Measurements from ENCODE around the gene PRKCSH.
A peak's percentile ranks its signal among the peaks of the same experiment; 100 is the strongest.

PRKCSH gene

DNA sequence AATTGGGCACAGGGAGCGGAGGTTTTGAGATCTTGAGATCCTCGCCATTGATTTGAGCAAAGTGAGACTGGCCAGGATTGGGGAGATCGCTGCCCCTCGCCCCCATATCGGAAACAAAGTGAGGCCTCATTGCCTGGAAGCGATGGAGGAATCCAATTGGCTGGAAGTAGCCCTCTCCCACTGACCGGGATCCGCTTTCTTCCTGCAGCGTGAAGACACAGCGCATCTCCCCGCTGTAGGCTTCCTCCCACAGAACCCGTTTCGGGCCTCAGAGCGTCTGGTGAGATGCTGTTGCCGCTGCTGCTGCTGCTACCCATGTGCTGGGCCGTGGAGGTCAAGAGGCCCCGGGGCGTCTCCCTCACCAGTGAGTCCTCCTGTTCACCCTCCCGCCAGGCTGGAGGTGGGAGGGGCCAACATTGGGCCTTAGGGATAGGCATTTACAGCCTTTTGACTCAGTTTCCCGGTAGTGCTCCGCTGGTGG, 438 bp downstream of the PRKCSH start:
- Mint-ChIP-seq H3K27ac (peak overlapping the region; percentile 95), H3K4me3 (peak overlapping the region; percentile 99), H3K36me3 (peaks cover 4% of the 10 kb centered on the region), H3K4me1 (peaks cover 21% of the 10 kb centered on the region), H3K9me3 (no peaks in the 10 kb centered on the region), H3K27me3 (no peaks in the 10 kb centered on the region)

DNA sequence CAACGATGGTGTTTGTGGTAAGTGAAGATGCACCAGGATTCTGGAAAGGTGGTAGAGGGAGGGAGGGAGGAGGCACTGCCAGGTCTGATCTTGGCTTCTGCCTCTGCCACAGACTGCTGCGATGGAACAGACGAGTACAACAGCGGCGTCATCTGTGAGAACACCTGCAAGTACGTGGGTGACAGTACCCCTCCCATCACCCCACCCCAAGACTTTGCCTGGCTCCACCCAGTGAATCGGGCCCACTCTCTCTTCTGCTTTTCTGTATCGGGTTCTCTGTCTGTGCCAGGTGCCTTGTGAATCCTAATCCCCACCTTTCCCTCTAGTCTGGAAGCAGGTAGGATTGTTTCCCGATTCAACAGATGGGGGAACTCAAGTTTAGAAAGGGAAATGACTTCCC, 2.5 kb downstream of the PRKCSH start:
- peak overlapping the region; percentile 70 for H3K4me3 Mint-ChIP-seq
- H3K27me3 Mint-ChIP-seq: no peaks in the 10 kb centered on the region
- H3K9me3 Mint-ChIP-seq: no peaks in the 10 kb centered on the region
- H3K36me3 Mint-ChIP-seq: peaks cover 11% of the 10 kb centered on the region
- no peak overlapping the region for H3K27ac Mint-ChIP-seq
- peaks cover 21% of the 10 kb centered on the region for H3K4me1 Mint-ChIP-seq

GRCh38 chr19:11444059-11444458, 8.6 kb downstream of the PRKCSH start:
- no peaks in the 10 kb centered on the region for H3K27me3 Mint-ChIP-seq
- H3K9me3 Mint-ChIP-seq: no peaks in the 10 kb centered on the region
- no peak overlapping the region for H3K4me3 Mint-ChIP-seq
- H3K36me3 Mint-ChIP-seq: peaks cover 9% of the 10 kb centered on the region
- no peak overlapping the region for H3K27ac Mint-ChIP-seq
- no peaks in the 10 kb centered on the region for H3K4me1 Mint-ChIP-seq

- H3K27ac Mint-ChIP-seq: no peak overlapping the region
- no peaks in the 10 kb centered on the region for H3K4me1 Mint-ChIP-seq
- H3K9me3 Mint-ChIP-seq: no peaks in the 10 kb centered on the region
- H3K36me3 Mint-ChIP-seq: peaks cover 9% of the 10 kb centered on the region
- no peaks in the 10 kb centered on the region for H3K27me3 Mint-ChIP-seq
- H3K4me3 Mint-ChIP-seq: no peak overlapping the region
These were observed 9.7 kb downstream of the PRKCSH start for GRCh38 chr19:11445141-11445540.

DNA sequence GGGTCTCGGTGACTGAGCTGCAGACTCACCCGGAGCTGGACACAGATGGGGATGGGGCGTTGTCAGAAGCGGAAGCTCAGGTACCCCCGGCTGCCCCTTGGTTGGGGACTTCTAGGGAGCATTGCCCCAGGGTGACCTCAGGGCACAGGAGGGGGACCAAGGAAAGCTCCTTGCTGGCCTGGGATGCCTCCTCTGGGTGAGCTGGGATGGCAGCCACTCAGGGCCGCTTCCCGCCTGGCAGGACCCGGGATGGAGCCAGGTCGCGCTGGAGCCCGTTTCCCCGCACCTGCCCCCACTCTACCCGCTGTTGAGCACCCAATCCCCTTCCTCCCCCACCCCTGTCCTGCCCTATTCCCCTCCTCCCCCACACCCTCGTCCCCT, 10.8 kb downstream of the PRKCSH start:
- no peak overlapping the region for H3K4me3 Mint-ChIP-seq
- peaks cover 6% of the 10 kb centered on the region for H3K36me3 Mint-ChIP-seq
- H3K4me1 Mint-ChIP-seq: no peaks in the 10 kb centered on the region
- H3K27me3 Mint-ChIP-seq: no peaks in the 10 kb centered on the region
- H3K27ac Mint-ChIP-seq: no peak overlapping the region
- H3K9me3 Mint-ChIP-seq: no peaks in the 10 kb centered on the region

DNA sequence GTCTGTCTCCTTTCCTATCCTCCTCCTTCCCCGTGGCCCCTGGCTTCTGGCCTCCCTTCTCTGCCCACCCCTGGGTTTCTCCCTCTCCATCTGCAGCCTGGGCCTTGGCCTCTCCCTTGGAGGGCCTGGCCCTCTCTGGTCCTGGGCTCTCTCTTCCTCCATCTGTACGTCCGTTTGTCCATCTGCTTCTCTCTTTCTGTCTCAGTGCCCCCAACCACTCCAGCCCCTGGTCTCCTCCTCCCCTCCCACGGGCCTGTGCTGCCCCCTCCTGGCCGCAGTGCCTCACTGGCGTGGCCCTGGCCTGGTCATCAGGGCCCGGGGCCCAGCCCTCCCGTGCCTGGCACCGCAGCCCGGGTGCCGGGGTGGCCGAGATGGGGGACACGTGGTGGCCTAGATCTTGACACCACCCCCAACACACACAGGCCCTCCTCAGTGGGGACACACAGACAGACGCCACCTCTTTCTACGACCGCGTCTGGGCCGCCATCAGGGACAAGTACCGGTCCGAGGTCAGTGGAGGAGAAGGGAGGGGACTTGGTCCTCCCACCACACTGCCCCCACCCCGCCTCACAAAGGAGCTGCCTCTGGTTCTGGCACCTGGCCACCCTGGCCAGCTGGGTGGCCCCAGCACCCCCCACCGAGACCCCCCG, 11.3 kb downstream of the PRKCSH start:
- Mint-ChIP-seq H3K27ac (no peak overlapping the region), H3K9me3 (no peaks in the 10 kb centered on the region), H3K27me3 (no peaks in the 10 kb centered on the region), H3K4me3 (no peak overlapping the region), H3K36me3 (peaks cover 6% of the 10 kb centered on the region), H3K4me1 (no peaks in the 10 kb centered on the region)

- H3K27ac Mint-ChIP-seq: no peak overlapping the region
- H3K36me3 Mint-ChIP-seq: peaks cover 2% of the 10 kb centered on the region
- H3K4me3 Mint-ChIP-seq: no peak overlapping the region
- H3K4me1 Mint-ChIP-seq: no peaks in the 10 kb centered on the region
- H3K27me3 Mint-ChIP-seq: no peaks in the 10 kb centered on the region
- H3K9me3 Mint-ChIP-seq: no peaks in the 10 kb centered on the region
These were observed 12.2 kb downstream of the PRKCSH start for GRCh38 chr19:11447347-11448262.

DNA sequence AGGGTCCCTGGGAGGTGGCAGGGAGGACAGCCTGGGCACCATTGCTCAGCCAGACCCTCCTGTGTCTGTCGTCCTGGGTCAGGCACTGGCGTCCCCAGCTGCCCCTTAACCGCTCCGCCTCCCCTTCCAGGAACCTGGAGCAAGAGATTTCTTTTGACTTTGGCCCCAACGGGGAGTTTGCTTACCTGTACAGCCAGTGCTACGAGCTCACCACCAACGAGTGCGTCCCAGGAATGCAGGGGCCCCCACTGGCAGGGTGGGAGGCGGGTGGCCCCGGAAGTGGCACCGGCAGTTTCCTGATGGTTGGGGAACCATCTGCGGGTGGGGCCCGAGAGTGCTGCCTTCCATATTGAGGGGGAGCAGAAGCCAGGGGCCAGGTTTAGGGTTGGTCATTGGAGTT, 13.0 kb downstream of the PRKCSH start:
- H3K4me1 Mint-ChIP-seq: no peaks in the 10 kb centered on the region
- peaks cover 2% of the 10 kb centered on the region for H3K36me3 Mint-ChIP-seq
- H3K27ac Mint-ChIP-seq: no peak overlapping the region
- no peaks in the 10 kb centered on the region for H3K9me3 Mint-ChIP-seq
- no peaks in the 10 kb centered on the region for H3K27me3 Mint-ChIP-seq
- no peak overlapping the region for H3K4me3 Mint-ChIP-seq

- no peaks in the 10 kb centered on the region for H3K27me3 Mint-ChIP-seq
- no peak overlapping the region for H3K4me3 Mint-ChIP-seq
- H3K9me3 Mint-ChIP-seq: no peaks in the 10 kb centered on the region
- no peaks in the 10 kb centered on the region for H3K4me1 Mint-ChIP-seq
- peaks cover 2% of the 10 kb centered on the region for H3K36me3 Mint-ChIP-seq
- no peak overlapping the region for H3K27ac Mint-ChIP-seq
These were observed 13.6 kb downstream of the PRKCSH start for GRCh38 chr19:11448923-11449554.

DNA sequence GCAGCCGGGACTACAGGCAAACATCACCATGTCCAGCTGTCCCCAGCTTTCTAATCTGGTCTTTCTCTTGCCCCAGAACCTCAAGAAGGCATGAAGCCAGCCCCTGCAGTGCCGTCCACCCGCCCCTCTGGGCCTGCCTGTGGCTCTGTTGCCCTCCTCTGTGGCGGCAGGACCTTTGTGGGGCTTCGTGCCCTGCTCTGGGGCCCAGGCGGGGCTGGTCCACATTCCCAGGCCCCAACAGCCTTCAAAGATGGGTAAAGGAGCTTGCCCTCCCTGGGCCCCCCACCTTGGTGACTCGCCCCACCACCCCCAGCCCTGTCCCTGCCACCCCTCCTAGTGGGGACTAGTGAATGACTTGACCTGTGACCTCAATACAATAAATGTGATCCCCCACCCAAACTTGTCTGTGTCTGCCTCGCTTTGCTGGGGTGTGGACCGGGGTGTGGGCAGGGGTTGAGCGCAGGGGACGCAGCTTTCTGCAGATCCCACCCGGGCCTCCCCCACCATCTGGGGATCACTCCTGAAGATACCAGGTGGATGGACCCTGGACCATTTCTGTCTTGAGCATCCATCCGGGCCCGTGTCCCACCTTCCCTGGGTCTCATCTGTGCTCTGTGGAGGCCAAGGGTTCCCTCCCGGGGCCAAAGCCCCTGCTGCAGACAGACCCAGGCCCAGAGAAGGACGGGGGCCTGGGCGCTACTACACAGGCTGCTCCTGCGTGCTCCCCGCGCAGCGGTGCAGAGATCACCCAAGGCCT, 15.3 kb downstream of the PRKCSH start:
- Mint-ChIP-seq H3K9me3 (no peaks in the 10 kb centered on the region), H3K4me1 (no peaks in the 10 kb centered on the region), H3K36me3 (no peaks in the 10 kb centered on the region), H3K27ac (no peak overlapping the region), H3K4me3 (no peak overlapping the region), H3K27me3 (no peaks in the 10 kb centered on the region)

- Mint-ChIP-seq H3K9me3 (no peaks in the 10 kb centered on the region), H3K36me3 (no peaks in the 10 kb centered on the region), H3K4me3 (no peak overlapping the region), H3K27me3 (no peaks in the 10 kb centered on the region), H3K4me1 (no peaks in the 10 kb centered on the region), H3K27ac (no peak overlapping the region)
These were observed 16.0 kb downstream of the PRKCSH start for GRCh38 chr19:11451327-11451870.

- Mint-ChIP-seq H3K27me3 (no peaks in the 10 kb centered on the region), H3K4me1 (no peaks in the 10 kb centered on the region), H3K27ac (no peak overlapping the region), H3K9me3 (no peaks in the 10 kb centered on the region), H3K36me3 (no peaks in the 10 kb centered on the region), H3K4me3 (no peak overlapping the region)
These were observed 16.6 kb downstream of the PRKCSH start for GRCh38 chr19:11451871-11452619.

GRCh38 chr19:11452620-11453310, 17.3 kb downstream of the PRKCSH start:
- no peaks in the 10 kb centered on the region for H3K27me3 Mint-ChIP-seq

More at GRCh38 chr19:11452620-11453310, 17.3 kb downstream of the PRKCSH start:
- no peak overlapping the region for H3K4me3 Mint-ChIP-seq
- no peak overlapping the region for H3K27ac Mint-ChIP-seq
- no peaks in the 10 kb centered on the region for H3K4me1 Mint-ChIP-seq
- no peaks in the 10 kb centered on the region for H3K9me3 Mint-ChIP-seq
- no peaks in the 10 kb centered on the region for H3K36me3 Mint-ChIP-seq

Data from activated naive CD4-positive, alpha-beta T cell treated with anti-CD3 and anti-CD28 coated beads, Interleukin-2, amount 50 U/mL, for 24 hours (primary cell).